Testis (tissue), 2 donors: ENCODE results near the gene MGLL.

Experiments
- CTCF ChIP-seq, 3 experiments: fragments of 450-650 bp in 2 of 3; fragments of 200-600 bp in 1 of 3; sonication (generic) in 1 of 3; IDR thresholded peaks; one replicate each; pipeline ENCODE4 v1.5.1; 2016 to 2019; ENCODE audit warnings: antibody characterized with exemption in 3 of 3, mild to moderate bottlenecking in 2 of 3, moderate library complexity in 1 of 3
- POLR2A ChIP-seq: fragments of 450-650 bp; IDR thresholded peaks from one replicate; pipeline ENCODE4 v1.6.1; 2017; ENCODE audit warnings: antibody characterized with exemption, mild to moderate bottlenecking, moderate library complexity

- TF ChIP-seq CTCF (IDR thresholded peaks at IDR 0.05): no peak
- no peak for TF ChIP-seq POLR2A
Observed at GRCh38 chr3:127794972-127795371, 27.3 kb downstream of the MGLL start.
